ENCODE measurements around the gene PIM3. TPM values are rescaled to one million over a fixed set of nuclear protein-coding genes. Genes with fewer than 3 reads are reported as not detected.
A peak's percentile ranks its signal among the peaks of the same experiment; 100 is the strongest.

The PIM3 gene
- total and polyA plus RNA-seq, 2 donors = 36.0 to 57.6 TPM

DNA sequence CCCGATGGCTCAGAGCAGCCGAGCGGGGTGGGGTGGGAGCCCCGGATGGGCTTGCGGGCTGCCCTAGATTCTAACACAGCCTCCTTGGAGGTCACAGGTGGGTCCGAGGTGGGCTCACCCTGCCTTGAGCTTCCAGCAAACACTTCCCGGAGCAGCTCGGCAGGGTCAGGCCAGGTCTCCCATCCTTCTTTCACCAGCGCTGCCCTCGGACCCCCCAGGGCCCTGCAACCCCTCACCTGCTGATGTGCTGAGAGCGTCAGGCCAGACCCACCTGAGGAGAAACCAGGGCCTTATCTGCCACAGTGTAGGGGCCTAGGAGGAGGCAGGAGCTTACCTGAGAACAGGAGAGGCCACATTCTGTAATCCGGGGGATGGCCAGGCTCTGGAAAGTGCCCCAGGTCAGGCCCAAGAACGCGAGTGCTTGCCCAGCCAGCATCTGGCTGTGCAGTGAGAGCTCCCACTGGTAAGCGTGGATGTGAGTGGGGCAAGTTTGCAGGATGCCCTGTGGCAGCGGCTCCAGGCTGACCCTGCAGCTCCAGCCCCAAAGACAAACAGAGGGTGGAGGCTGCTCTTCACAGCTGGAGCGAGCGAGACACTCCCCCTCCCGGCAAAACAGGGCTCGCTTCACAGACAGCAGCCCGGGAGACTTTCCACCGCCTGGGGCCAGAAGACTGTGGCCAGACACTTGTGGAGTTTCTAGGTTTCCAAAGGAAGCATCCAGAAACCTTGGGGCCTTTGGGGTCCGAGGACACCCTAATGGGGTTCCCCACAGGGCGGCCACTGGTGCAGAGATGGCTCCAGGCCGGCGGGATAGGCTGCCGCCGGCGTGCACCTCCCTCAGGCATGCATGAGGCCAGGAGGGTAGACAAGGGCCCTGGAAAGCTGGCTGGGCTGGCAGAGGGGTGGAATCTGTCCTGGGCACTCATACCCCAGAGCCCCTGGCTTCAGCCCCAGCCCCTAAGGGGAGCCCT lies 51.9 kb downstream of the PIM3 start, which contains the start of gene IL17REL:
Gene IL17REL, minus strand, starts transcription at position 555 of the 971 bp plus-strand sequence. Its CDS starts 119 bp downstream, at position 436.
- peaks cover 36 to 85% of the 10 kb centered on the region in 2 donors for H3K27me3 ChIP-seq (ENCODE audit: control insufficient read depth in 2 of 2, insufficient read depth in 1 of 2, low read length in 1 of 2)
- no peaks in the 10 kb centered on the region for H3K9me3 ChIP-seq (ENCODE audit: control insufficient read depth in 2 of 2, insufficient read depth in 1 of 2, low read length in 1 of 2)
- H3K4me1 ChIP-seq (ENCODE audit: control insufficient read depth in 2 of 2, insufficient read depth in 2 of 2, low read length in 2 of 2) = peaks cover 0 to 13% of the 10 kb centered on the region in 2 donors
- H3K27ac ChIP-seq (ENCODE audit: low read depth in 1 of 2, low read length in 1 of 2) = no peak within 1 kb of the TSS
- no peaks in the 10 kb centered on the region for H3K36me3 ChIP-seq (ENCODE audit: control insufficient read depth in 2 of 2, insufficient read depth in 2 of 2, low read length in 1 of 2)
- peak within 1 kb of the TSS in 1 of 2 donors; percentile 16 for H3K4me3 ChIP-seq (ENCODE audit: low read length in 2 of 2)
- no peak for DNase-seq (ENCODE audit: low read depth in 6 of 9, low spot score in 9 of 9)
- WGBS = 91% methylated on average over 29 of the region's 29 CpGs

Other genes starting within 250 kb of the PIM3 start
- 18.2 TPM for gene BRD1, start 132.9 kb upstream of the PIM3 start, total RNA-seq
- 43.6 TPM for gene BRD1, start 132.9 kb upstream of the PIM3 start, polyA plus RNA-seq
- 9.9 TPM for gene ZBED4, start 106.9 kb upstream of the PIM3 start, total RNA-seq
- 6.4 TPM for gene ZBED4, start 106.9 kb upstream of the PIM3 start, polyA plus RNA-seq
- 7.6 TPM for gene ALG12, start 42.3 kb upstream of the PIM3 start, total RNA-seq
- gene ALG12, start 42.3 kb upstream of the PIM3 start, polyA plus RNA-seq = 9.1 TPM
- 25.8 TPM for gene CRELD2, start 42.1 kb upstream of the PIM3 start, total RNA-seq
- 24.3 TPM for gene CRELD2, start 42.1 kb upstream of the PIM3 start, polyA plus RNA-seq
- gene IL17REL, start 52.0 kb downstream of the PIM3 start, total RNA-seq = 5.9 TPM
- gene IL17REL, start 52.0 kb downstream of the PIM3 start, polyA plus RNA-seq = 2.4 TPM
- gene TTLL8, start 97.5 kb downstream of the PIM3 start, total RNA-seq = not detected
- gene TTLL8, start 97.5 kb downstream of the PIM3 start, polyA plus RNA-seq = not detected
- 2.4 TPM for gene MLC1, start 124.7 kb downstream of the PIM3 start, total RNA-seq
- gene MLC1, start 124.7 kb downstream of the PIM3 start, polyA plus RNA-seq = 0.48 TPM
- gene MOV10L1, start 129.2 kb downstream of the PIM3 start, total RNA-seq = 0.14 TPM
- gene MOV10L1, start 129.2 kb downstream of the PIM3 start, polyA plus RNA-seq = 0.32 TPM
- gene PANX2, start 210.0 kb downstream of the PIM3 start, total RNA-seq = 0.09 TPM
- 1.6 TPM for gene PANX2, start 210.0 kb downstream of the PIM3 start, polyA plus RNA-seq
- 31.1 TPM for gene TRABD, start 225.1 kb downstream of the PIM3 start, total RNA-seq
- 102 TPM for gene TRABD, start 225.1 kb downstream of the PIM3 start, polyA plus RNA-seq
- 17.4 TPM for gene SELENOO, start 240.2 kb downstream of the PIM3 start, total RNA-seq
- gene SELENOO, start 240.2 kb downstream of the PIM3 start, polyA plus RNA-seq = 62.1 TPM